Measurements from ENCODE around the gene SARNP. TPM values are rescaled to one million over a fixed set of nuclear protein-coding genes. Genes with fewer than 3 reads are reported as not detected.

Gene SARNP
- total and polyA plus RNA-seq, 9 of the 15 experiments (the other 6 are each of a cell fraction or from before 2014, with no cell fraction given), result 70.1 to 400 (median 198) TPM

GRCh38 chr12:55755246-55755645, 62.3 kb downstream of the SARNP start:
- 51% methylated on average over 2 of the region's 2 CpGs for WGBS (ENCODE audit: insufficient coverage, low coverage, missing lambda C conversion rate)
- no peak overlapping the region for H3K27ac ChIP-seq (ENCODE audit: extremely low read depth, low read depth, low read length)
- no peak overlapping the region for H2AFZ ChIP-seq (ENCODE audit: low read depth, low read length)
- DNase-seq (ENCODE audit: extremely low read depth in 1 of 4, low spot score in 3 of 4) (no peak), ATAC-seq (no peak), FAIRE-seq (no peak)
- no peaks in the 10 kb centered on the region for H3K79me2 ChIP-seq (ENCODE audit: control insufficient read depth, insufficient read depth, low read length)
- BruUV-seq (replicated peaks), result no TSS peak
- ChIA-PET POLR2A (interaction anchor here (0.6 to 6.9 kb wide), 2 partner anchors 12 to 53 kb away, joined by 3 to 44 read pairs; partner anchors contain the start of gene GDF11), CTCF (ENCODE audit: low intra/inter-chr PET ratio) (no interaction called here)
- H3K9ac ChIP-seq (ENCODE audit: insufficient read depth in 1 of 2, low read depth in 2 of 2, low read length in 2 of 2), result no peak overlapping the region
- H3K4me3 ChIP-seq, result no peak overlapping the region
- H3K36me3 ChIP-seq (ENCODE audit: control insufficient read depth, insufficient read depth, low read length), result peaks cover 98% of the 10 kb centered on the region
- no peaks in the 10 kb centered on the region for H3K4me1 ChIP-seq (replicated peaks in 1 of 2; ENCODE audit: control insufficient read depth in 2 of 2, insufficient read depth in 2 of 2, low read length in 2 of 2)
- no peaks in the 10 kb centered on the region; the same call in 1 of the 2 replicates for H3K9me3 ChIP-seq (replicated peaks; ENCODE audit: control insufficient read depth, insufficient read depth, low read depth, low read length)
- no peak for TF ChIP-seq CGGBP1 (CRISPR knock-in tag; IDR thresholded peaks at IDR 0.05)
- no peak for TF ChIP-seq CBX2 (IDR thresholded peaks at IDR 0.05; ENCODE audit: insufficient read depth, low read length, poor library complexity, severe bottlenecking)
- TF ChIP-seq U2AF2 (optimal IDR thresholded peaks at IDR 0.05; ENCODE audit: low read depth, low read length), result no peak
- TF ChIP-seq PCBP1 (IDR thresholded peaks at IDR 0.05; ENCODE audit: low read depth, low read length, poor library complexity, severe bottlenecking), result no peak
- no peak for TF ChIP-seq HINFP (tag; conservative IDR thresholded peaks at IDR 0.05; ENCODE audit: low read depth)
- TF ChIP-seq PHB (CRISPR knock-in tag; IDR thresholded peaks at IDR 0.05), result no peak
- TF ChIP-seq TCF7 (IDR thresholded peaks at IDR 0.05; ENCODE audit: borderline replicate concordance), result no peak
- no peak for TF ChIP-seq TAF7 (tag; IDR thresholded peaks at IDR 0.05)
- TF ChIP-seq ZNF644 (tag; IDR thresholded peaks at IDR 0.05; ENCODE audit: low read depth), result no peak
- no peak for TF ChIP-seq MAFK (IDR thresholded peaks at IDR 0.05; ENCODE audit: low read length)
- no peak for TF ChIP-seq TRIM25 (IDR thresholded peaks at IDR 0.05; ENCODE audit: borderline replicate concordance)
- no peak for TF ChIP-seq ZNF57 (CRISPR knock-in tag; IDR thresholded peaks at IDR 0.05)
- TF ChIP-seq MLX (CRISPR knock-in tag; conservative IDR thresholded peaks at IDR 0.05), result no peak
- no peak for TF ChIP-seq ZKSCAN3 (CRISPR knock-in tag; IDR thresholded peaks at IDR 0.05)
- no peak for TF ChIP-seq E2F5 (CRISPR knock-in tag; IDR thresholded peaks at IDR 0.05)
- TF ChIP-seq IFI16 (CRISPR knock-in tag; IDR thresholded peaks at IDR 0.05), result no peak
- TF ChIP-seq SUPT5H (IDR thresholded peaks at IDR 0.05), result no peak
- no peak for TF ChIP-seq NFIC (IDR thresholded peaks at IDR 0.05)
- intact Hi-C loops (cut with micrococcal nuclease) (no loop called here), in situ Hi-C loops (cut with MboI) (no loop called here)
- no peak overlapping the region for H3K4me2 ChIP-seq (ENCODE audit: insufficient read depth, low read length)
- no peaks in the 10 kb centered on the region for H4K20me1 ChIP-seq (replicated peaks; ENCODE audit: control insufficient read depth, insufficient read depth, low read length)
- H3K9me1 ChIP-seq (ENCODE audit: control insufficient read depth, insufficient read depth, low read length), result no peaks in the 10 kb centered on the region
- no peaks in the 10 kb centered on the region for H3K27me3 ChIP-seq (ENCODE audit: control insufficient read depth in 2 of 2, insufficient read depth in 2 of 2, low read length in 2 of 2)

Measured in K562 (cell line).